ENCODE data around the gene UGT1A6. TPM values are rescaled to one million over a fixed set of nuclear protein-coding genes. Genes with fewer than 3 reads are reported as not detected.
A peak's percentile ranks its signal among the peaks of the same experiment; 100 is the strongest.

UGT1A6 gene
- total and polyA plus RNA-seq, 10 donors: not detected

DNA sequence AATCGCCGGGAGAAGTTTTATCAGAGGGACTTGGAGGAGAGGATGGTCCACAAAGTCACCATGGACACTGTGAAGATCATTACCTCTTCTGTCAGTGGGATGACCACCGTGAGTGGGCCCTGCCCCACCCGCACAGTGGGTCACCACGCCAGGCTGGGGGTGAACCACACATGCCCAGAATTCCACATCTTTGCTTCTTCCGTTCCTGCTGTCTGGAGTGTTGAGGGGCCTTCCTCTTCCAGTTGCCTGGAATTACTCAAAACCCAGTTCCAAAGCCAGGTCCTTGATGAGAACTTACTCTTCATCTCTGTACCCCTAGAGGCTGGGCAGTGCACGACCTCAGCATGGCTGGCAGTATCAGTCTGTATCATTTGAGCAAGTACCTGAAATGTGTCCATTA is 107.5 kb downstream of the UGT1A6 start:
- 77 to 88% (median 81%) methylated on average over 4 to 7 of the region's 7 CpGs for WGBS, 5 donors
- no peak for DNase-seq
- no peaks in the 10 kb centered on the region for H3K36me3 ChIP-seq
- TF ChIP-seq POLR2AphosphoS5 (IDR thresholded peaks at IDR 0.05) (no peak), POLR2A (IDR thresholded peaks at IDR 0.05) (no peak)
- TF ChIP-seq, protein P1, sequence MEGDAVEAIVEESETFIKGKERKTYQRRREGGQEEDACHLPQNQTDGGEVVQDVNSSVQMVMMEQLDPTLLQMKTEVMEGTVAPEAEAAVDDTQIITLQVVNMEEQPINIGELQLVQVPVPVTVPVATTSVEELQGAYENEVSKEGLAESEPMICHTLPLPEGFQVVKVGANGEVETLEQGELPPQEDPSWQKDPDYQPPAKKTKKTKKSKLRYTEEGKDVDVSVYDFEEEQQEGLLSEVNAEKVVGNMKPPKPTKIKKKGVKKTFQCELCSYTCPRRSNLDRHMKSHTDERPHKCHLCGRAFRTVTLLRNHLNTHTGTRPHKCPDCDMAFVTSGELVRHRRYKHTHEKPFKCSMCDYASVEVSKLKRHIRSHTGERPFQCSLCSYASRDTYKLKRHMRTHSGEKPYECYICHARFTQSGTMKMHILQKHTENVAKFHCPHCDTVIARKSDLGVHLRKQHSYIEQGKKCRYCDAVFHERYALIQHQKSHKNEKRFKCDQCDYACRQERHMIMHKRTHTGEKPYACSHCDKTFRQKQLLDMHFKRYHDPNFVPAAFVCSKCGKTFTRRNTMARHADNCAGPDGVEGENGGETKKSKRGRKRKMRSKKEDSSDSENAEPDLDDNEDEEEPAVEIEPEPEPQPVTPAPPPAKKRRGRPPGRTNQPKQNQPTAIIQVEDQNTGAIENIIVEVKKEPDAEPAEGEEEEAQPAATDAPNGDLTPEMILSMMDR (IDR thresholded peaks at IDR 0.05 in 8 of 11, conservative IDR thresholded peaks at IDR 0.05 in 3 of 11): no peak
- H3K4me1 ChIP-seq: no peaks in the 10 kb centered on the region
- no peak overlapping the region for H3K4me3 ChIP-seq
- no peaks in the 10 kb centered on the region for H3K9me3 ChIP-seq
- intact Hi-C loops (cut with DNase I; ENCODE audit: low total_unique reads): no loop called here
- peaks cover 0 to 23% (median 0%) of the 10 kb centered on the region in 7 donors for H3K27me3 ChIP-seq (replicated peaks in 1 of 7)
- no peak overlapping the region for H3K27ac ChIP-seq

DNA sequence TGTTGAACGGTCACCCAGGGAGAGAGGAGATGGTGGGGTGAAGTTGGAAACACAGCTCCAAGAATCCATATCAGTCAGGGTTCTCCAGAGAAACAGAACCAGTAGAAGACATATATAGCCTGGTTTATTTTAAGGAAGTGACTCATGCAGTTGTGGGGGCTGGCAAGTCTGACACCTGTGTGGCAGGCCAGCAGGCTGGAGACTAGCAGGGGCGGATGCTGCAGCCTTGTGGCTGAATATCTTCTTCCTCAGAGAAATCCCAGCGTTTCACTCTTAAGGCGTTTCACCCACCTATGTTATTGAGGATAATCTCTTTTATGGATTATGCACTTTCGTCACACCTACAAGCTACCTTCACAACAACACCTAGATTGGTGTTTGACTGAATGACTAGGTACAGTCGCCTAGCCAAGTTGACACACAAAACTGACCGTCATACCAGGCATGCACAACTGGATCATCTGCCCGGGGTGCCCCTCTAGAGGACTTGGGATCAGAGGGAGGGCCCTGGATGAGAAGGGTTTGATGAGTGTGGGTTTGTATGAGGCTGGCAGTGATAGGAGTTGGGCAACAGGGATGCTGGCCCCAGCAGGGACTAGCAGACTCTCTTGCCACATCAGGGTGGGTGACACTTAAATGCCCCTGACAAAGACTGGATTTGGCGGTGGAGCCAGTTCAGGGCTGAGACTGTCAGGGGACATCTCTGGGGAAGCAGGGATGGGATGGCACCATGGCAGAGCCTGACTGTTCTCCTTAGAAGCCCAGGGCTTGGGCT is 108.9 kb downstream of the UGT1A6 start:
- no peaks in the 10 kb centered on the region for H3K9me3 ChIP-seq
- H3K27me3 ChIP-seq (replicated peaks in 1 of 7): peaks cover 0 to 23% (median 0%) of the 10 kb centered on the region in 7 donors
- WGBS, 5 donors: 70 to 77% (median 71%) methylated on average over 9 of the region's 9 CpGs
- H3K4me3 ChIP-seq: no peak overlapping the region
- H3K36me3 ChIP-seq: no peaks in the 10 kb centered on the region
- intact Hi-C loops (cut with DNase I; ENCODE audit: low total_unique reads): no loop called here
- TF ChIP-seq, protein P1 (IDR thresholded peaks at IDR 0.05 in 8 of 11, conservative IDR thresholded peaks at IDR 0.05 in 3 of 11): no peak
- TF ChIP-seq POLR2AphosphoS5 (IDR thresholded peaks at IDR 0.05): no peak
- no peak for TF ChIP-seq POLR2A (IDR thresholded peaks at IDR 0.05)
- no peaks in the 10 kb centered on the region for H3K4me1 ChIP-seq
- no peak overlapping the region for H3K27ac ChIP-seq
- DNase-seq: peak; percentile 53

DNA sequence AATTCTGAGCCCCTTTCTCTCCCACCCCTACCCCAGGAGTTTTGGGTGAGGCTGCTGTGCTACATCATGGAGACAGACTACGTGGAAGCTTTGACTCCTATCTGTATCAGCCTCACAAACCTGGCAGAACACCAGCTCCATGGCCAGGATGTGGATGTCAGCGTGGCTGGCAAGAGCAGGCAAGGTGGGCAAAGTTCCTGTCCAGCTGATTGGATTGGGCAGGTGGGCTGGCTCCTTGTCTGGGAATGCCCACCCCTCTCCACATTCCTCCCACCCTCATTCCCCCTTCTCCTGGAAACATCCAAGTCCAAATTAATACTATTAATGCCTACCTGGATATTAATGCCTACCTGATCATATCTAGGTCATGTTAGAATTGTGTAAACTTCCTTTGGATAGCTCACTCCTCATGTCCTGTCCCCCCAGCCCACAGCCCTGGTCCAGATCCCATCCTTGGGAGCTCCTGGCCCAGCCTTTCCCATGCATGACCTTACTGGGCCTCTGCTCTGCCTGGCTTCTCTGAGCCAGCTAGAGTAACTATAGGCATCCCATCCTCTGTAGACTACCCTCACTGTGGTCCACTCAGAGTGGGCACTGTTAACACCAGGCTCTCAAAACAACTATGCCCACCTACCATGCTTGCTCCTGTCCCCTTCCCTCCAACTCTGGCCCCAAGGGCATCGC is 109.6 kb downstream of the UGT1A6 start:
- TF ChIP-seq, protein P1 (IDR thresholded peaks at IDR 0.05 in 8 of 11, conservative IDR thresholded peaks at IDR 0.05 in 3 of 11): no peak
- TF ChIP-seq POLR2A (IDR thresholded peaks at IDR 0.05) (no peak), POLR2AphosphoS5 (IDR thresholded peaks at IDR 0.05) (no peak)
- Histone ChIP-seq H3K4me3 (no peak overlapping the region), H3K27me3 (replicated peaks in 1 of 7) (peaks cover 0 to 25% (median 0%) of the 10 kb centered on the region in 7 donors), H3K9me3 (no peaks in the 10 kb centered on the region), H3K4me1 (no peaks in the 10 kb centered on the region), H3K36me3 (no peaks in the 10 kb centered on the region), H3K27ac (no peak overlapping the region)
- 66 to 73% (median 71%) methylated on average over 2 to 3 of the region's 3 CpGs for WGBS, 5 donors
- DNase-seq: peak; percentile 32
- intact Hi-C loops (cut with DNase I; ENCODE audit: low total_unique reads): no loop called here

DNA sequence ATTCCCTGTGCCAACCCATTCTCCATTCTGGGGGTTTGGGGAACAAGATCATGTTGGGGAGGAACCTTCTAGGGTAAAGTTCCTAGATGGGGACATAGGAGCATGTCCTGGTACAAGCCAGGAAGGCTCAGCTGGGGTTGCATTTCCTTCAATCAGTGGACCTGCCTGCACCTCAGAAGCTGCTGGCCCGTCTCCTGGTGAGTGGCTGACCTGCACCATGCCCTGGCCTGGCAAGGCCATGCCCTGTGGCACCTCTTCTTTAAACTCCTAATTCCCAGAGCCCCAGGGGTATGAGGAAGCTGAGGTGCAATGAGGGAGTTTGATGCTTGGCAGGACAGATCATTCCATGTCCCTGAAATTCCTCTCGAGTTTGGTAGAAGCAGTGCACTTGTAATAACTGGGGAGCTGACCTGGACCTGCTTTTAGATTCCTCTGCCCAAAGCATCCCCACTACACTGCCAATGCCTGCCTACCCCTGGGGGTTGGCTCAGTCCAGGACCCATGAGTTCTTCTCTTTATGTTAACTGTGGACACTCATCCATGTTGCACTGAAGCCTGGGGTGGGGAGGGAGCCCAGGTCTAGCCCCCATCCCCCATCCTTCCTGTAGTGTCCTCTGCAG is 110.7 kb downstream of the UGT1A6 start:
- DNase-seq: peak; percentile 35

More for the DNA sequence above, 110.7 kb downstream of the UGT1A6 start:
- Histone ChIP-seq H3K4me1 (no peaks in the 10 kb centered on the region), H3K27me3 (replicated peaks in 1 of 7) (peaks cover 0 to 36% (median 0%) of the 10 kb centered on the region in 7 donors), H3K27ac (no peak overlapping the region), H3K9me3 (no peaks in the 10 kb centered on the region), H3K4me3 (no peak overlapping the region), H3K36me3 (no peaks in the 10 kb centered on the region)
- TF ChIP-seq POLR2A (IDR thresholded peaks at IDR 0.05) (no peak), POLR2AphosphoS5 (IDR thresholded peaks at IDR 0.05) (no peak)
- TF ChIP-seq, protein P1 (IDR thresholded peaks at IDR 0.05 in 8 of 11, conservative IDR thresholded peaks at IDR 0.05 in 3 of 11): no peak
- WGBS, 5 donors: 50 to 83% (median 73%) methylated on average over 1 to 2 of the region's 2 CpGs
- intact Hi-C loops (cut with DNase I; ENCODE audit: low total_unique reads): no loop called here

All from spleen (tissue), 11 donors.